HCEC 1CT (cell line): Measurements from ENCODE around the gene PRRC2B.
A peak's percentile ranks its signal among the peaks of the same experiment; 100 is the strongest.

Experiments
- DNase-seq: peaks from one replicate; pipeline ENCODE4 v3.0.0-alpha.2; 2017

The PRRC2B gene

GRCh38 chr9:131410044-131410491 is 16.2 kb downstream of the PRRC2B start:
- no peak for DNase-seq

- no peak for DNase-seq
These were observed 18.1 kb downstream of the PRRC2B start for GRCh38 chr9:131411719-131412681.

DNA sequence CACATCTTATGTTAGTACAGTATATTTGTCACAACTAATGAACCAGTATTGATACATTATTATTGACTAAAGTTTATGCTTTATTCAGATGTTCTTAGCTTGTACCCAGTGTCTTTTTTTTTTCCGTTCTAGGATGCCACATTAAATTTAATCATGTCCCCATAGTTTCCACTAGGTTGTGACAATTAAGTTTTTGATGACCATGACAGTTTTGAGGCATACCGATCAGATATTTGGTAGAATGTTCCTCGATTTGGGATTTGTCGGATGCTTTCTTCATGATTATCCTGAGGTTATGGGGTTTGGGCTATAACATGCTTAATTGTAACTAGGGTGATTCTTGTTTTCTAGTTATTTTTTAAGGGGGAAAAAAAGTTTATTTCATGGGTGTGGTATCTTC is 22.6 kb downstream of the PRRC2B start:
- DNase-seq: no peak

GRCh38 chr9:131417264-131418142 is 23.6 kb downstream of the PRRC2B start:
- DNase-seq: no peak

- DNase-seq: no peak
These were observed 24.5 kb downstream of the PRRC2B start for GRCh38 chr9:131418143-131419025.

GRCh38 chr9:131419026-131419614 is 25.2 kb downstream of the PRRC2B start:
- DNase-seq: peak; percentile 54

GRCh38 chr9:131419716-131420115 is 25.8 kb downstream of the PRRC2B start:
- DNase-seq: no peak

DNA sequence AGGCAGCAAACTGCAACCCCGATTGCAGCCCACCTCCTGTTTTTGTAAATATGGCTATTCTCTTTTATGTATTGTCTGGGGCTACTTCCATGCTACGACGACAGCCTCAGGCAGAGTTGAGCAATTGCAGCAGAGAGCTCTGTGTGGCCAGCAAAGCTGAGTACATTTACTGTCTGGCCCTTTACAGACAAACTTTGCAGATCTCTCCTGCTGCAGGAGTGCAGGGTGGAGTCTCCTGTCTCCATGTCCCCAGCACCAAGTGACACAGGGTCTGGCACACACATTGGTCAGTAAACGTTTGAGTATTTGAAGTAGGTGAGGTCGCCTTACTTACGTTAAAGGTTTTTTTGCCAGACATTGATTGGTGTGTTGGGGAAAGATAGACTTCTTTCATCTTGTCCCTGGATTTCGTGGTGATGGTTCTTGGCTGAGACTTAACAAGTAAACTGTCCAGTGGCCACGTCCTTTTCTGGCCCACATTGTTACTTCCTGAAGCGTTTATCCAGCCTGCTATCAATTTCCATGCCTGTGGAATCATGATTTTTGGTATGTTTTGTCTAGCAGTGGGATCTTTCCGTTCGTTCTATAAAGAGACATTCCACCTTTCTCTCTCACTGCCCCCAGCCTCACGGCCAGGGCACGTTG is 27.2 kb downstream of the PRRC2B start:
- DNase-seq: peak; percentile 36

GRCh38 chr9:131421691-131422090 is 27.8 kb downstream of the PRRC2B start:
- DNase-seq: no peak

- DNase-seq: peak; percentile 34
These were observed 28.4 kb downstream of the PRRC2B start for GRCh38 chr9:131422241-131422792.

DNA sequence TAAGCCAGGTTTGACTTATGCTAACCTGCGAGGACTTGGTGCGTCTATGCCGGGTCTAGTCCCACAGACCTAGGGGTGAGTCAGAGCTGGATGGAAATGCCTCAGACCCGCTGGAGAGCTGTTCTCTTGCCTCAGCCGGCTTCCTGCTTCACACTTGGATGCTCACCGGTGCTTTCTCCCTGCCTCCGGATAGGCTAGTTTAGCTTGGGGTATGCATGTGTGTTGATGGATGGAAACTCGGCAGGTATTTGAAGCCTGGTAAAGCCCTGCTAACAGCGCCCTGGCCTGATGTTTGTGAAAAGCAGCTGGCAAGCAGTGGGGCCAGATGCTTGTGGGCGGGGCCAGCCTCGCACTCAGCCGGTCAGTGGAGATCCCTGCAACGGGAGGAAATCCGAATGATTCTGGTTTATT is 29.3 kb downstream of the PRRC2B start:
- DNase-seq: peak; percentile 75

DNA sequence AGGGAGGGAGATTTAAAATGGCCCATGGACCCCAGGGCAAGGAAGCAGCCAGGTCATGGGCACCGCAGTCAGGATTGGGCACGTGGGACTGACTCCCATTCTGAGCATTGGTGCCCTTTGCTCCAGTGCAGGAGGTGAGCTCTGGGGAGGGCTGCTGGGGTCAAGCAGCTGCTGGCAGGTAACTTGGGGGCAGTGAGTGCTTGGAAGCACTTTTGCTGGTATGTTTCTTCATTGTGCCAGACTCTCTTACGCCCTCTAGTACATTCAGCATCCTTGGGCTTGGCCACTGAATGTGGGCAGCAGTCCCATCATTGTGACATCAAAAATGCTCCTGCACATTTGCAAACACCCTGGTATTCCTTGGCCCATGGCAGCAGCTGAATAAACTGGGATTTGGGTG is 32.7 kb downstream of the PRRC2B start:
- no peak for DNase-seq

- no peak for DNase-seq
These were observed 35.5 kb downstream of the PRRC2B start for GRCh38 chr9:131429121-131430012.

GRCh38 chr9:131432050-131432449 is 38.2 kb downstream of the PRRC2B start:
- no peak for DNase-seq

- DNase-seq: peak; percentile 95
These were observed 38.9 kb downstream of the PRRC2B start for GRCh38 chr9:131432597-131433301.

DNA sequence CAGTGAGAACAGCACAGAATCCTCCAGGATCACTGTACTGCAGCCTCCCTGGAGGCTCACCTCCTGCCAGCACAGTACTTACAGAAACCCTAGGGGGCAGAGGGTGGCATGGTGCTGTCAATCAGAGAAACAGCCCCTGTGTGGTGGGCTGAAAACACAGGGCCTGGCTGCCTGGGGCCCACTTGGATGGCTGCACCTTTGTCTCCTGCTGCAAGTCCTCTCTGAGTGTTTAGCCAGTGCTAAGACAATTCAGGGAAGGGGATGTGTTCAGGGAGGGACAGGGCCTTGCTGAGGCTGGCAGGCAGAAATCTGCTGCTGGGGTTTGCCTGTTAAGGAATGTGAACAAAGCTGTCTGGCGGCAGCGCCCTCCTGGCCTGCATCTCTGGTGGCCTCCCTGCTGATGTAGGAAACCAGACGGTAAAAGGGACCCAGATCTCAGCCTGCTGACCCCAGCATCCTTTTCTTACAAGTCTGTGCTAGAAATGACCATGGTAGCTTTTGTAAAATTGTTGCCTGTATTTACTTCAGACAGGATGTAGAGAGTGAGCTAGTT is 39.5 kb downstream of the PRRC2B start:
- no peak for DNase-seq

DNA sequence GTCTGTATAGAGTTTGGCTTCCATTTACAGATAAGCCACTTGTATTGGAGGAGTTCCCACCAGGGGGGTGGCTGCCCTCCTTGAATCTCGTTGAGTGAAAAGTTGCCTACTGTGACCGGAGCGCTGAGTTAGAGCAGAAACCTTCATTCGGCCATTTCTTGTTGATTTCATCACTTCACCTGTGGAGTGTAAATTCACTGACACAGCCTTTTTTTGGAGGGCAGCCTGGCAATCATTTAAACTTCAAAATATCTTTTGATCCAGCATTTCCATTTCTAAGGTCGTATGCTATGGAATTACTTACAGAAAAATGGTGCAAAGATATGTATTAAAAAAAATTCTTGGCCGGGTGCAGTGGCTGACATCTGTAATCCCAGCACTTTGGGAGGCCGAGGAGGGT is 40.8 kb downstream of the PRRC2B start:
- DNase-seq: no peak

- DNase-seq: no peak
These were observed 42.5 kb downstream of the PRRC2B start for GRCh38 chr9:131436376-131436775.

DNA sequence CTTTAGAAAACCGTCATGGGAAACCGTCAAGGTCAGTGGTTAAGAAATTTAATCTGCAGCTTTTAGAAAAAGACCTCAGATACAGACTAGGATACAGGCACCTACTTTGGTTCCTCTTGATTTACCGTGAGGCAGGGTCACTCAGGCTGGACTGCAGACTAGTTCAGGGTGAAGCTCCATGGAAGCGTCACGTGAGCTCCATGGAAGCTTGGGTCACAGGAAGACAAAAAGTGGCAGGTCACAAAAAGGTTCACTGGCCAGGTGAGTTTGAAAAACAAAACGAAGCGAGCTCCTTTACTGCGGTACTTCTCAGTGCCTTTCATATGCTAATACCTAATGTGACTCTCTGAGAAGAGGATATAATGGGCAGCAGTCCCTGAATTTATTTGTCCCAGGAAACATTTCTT is 43.0 kb downstream of the PRRC2B start:
- no peak for DNase-seq
